ENCODE measurements around the gene PDE10A.

Gene PDE10A

DNA sequence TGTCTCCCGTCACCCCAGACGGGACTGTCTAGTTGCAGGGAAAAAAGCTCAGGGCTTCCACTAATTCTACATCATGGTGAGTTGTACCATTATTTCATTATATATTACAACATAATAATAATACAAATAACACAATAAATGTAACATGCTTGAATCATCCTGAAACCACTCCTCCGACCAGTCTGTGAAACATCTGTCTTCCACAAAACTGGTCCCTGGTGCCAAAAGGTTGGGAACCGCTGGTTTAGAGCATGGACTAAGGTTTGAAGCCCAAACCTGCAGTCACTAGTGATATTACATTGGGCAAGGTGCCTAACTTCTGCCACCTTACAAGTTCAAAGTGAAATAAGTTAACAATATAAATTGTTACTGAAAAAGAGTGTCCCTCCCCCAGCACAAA is 175.7 kb downstream of the PDE10A start:
- H3K4me3 ChIP-seq (replicated peaks; ENCODE audit: insufficient read depth, low read length): no peak overlapping the region

GRCh38 chr6:165486183-165487137 is 176.6 kb downstream of the PDE10A start:
- Histone ChIP-seq H3K4me3 (replicated peaks; ENCODE audit: insufficient read depth, low read length) (no peak overlapping the region), H3K27me3 (ENCODE audit: insufficient read depth, poor library complexity, severe bottlenecking) (no peaks in the 10 kb centered on the region), H3K27ac (replicated peaks) (no peak overlapping the region)
- DNase-seq (ENCODE audit: low read depth in 1 of 2, low spot score in 1 of 2): no peak
- TF ChIP-seq GABPA (IDR thresholded peaks at IDR 0.05; ENCODE audit: low read depth): no peak
- no peak for TF ChIP-seq CTCF (IDR thresholded peaks at IDR 0.05; ENCODE audit: insufficient read depth, low read length)
- no peak for TF ChIP-seq SPI1 (IDR thresholded peaks at IDR 0.05; ENCODE audit: borderline replicate concordance, low read depth)

More for the DNA sequence above, 175.7 kb downstream of the PDE10A start:
- no peak for DNase-seq (ENCODE audit: low read depth in 1 of 2, low spot score in 1 of 2)
- H3K27ac ChIP-seq (replicated peaks): no peak overlapping the region
- no peaks in the 10 kb centered on the region for H3K27me3 ChIP-seq (ENCODE audit: insufficient read depth, poor library complexity, severe bottlenecking)
- TF ChIP-seq, protein P1, sequence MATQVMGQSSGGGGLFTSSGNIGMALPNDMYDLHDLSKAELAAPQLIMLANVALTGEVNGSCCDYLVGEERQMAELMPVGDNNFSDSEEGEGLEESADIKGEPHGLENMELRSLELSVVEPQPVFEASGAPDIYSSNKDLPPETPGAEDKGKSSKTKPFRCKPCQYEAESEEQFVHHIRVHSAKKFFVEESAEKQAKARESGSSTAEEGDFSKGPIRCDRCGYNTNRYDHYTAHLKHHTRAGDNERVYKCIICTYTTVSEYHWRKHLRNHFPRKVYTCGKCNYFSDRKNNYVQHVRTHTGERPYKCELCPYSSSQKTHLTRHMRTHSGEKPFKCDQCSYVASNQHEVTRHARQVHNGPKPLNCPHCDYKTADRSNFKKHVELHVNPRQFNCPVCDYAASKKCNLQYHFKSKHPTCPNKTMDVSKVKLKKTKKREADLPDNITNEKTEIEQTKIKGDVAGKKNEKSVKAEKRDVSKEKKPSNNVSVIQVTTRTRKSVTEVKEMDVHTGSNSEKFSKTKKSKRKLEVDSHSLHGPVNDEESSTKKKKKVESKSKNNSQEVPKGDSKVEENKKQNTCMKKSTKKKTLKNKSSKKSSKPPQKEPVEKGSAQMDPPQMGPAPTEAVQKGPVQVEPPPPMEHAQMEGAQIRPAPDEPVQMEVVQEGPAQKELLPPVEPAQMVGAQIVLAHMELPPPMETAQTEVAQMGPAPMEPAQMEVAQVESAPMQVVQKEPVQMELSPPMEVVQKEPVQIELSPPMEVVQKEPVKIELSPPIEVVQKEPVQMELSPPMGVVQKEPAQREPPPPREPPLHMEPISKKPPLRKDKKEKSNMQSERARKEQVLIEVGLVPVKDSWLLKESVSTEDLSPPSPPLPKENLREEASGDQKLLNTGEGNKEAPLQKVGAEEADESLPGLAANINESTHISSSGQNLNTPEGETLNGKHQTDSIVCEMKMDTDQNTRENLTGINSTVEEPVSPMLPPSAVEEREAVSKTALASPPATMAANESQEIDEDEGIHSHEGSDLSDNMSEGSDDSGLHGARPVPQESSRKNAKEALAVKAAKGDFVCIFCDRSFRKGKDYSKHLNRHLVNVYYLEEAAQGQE (IDR thresholded peaks at IDR 0.05; ENCODE audit: insufficient replicate concordance, low read depth): no peak
- TF ChIP-seq POLR2AphosphoS5 (IDR thresholded peaks at IDR 0.05; ENCODE audit: low read depth) (no peak), SPI1 (IDR thresholded peaks at IDR 0.05; ENCODE audit: borderline replicate concordance, low read depth) (no peak), CTCF (IDR thresholded peaks at IDR 0.05; ENCODE audit: insufficient read depth, low read length) (no peak), GABPA (IDR thresholded peaks at IDR 0.05; ENCODE audit: low read depth) (no peak)

GRCh38 chr6:165484178-165484889 is 178.7 kb downstream of the PDE10A start:
- no peak for DNase-seq (ENCODE audit: low read depth in 1 of 2, low spot score in 1 of 2)
- Histone ChIP-seq H3K27ac (replicated peaks) (no peak overlapping the region), H3K27me3 (ENCODE audit: insufficient read depth, poor library complexity, severe bottlenecking) (no peaks in the 10 kb centered on the region), H3K4me3 (replicated peaks; ENCODE audit: insufficient read depth, low read length) (no peak overlapping the region)
- TF ChIP-seq CTCF (IDR thresholded peaks at IDR 0.05; ENCODE audit: insufficient read depth, low read length) (no peak), GABPA (IDR thresholded peaks at IDR 0.05; ENCODE audit: low read depth) (no peak), POLR2AphosphoS5 (IDR thresholded peaks at IDR 0.05; ENCODE audit: low read depth) (no peak), SPI1 (IDR thresholded peaks at IDR 0.05; ENCODE audit: borderline replicate concordance, low read depth) (no peak)
- TF ChIP-seq, protein P1 (IDR thresholded peaks at IDR 0.05; ENCODE audit: insufficient replicate concordance, low read depth): no peak

Data from HL-60 (cell line).